ENCODE results near the gene MAB21L4. TPM values are rescaled to one million over a fixed set of nuclear protein-coding genes. Genes with fewer than 3 reads are reported as not detected.
A peak's percentile ranks its signal among the peaks of the same experiment; 100 is the strongest.

Gene MAB21L4
- polyA plus RNA-seq, 1 experiment: not detected

GRCh38 chr2:240925191-240925567 lies 29.2 kb upstream of the MAB21L4 start:
- POLR2A ChIA-PET: no interaction called here
- CTCF ChIA-PET: interaction anchor here (3.3 kb wide), 1 partner anchor 10 kb away, joined by 19 read pairs; no protein-coding TSS in a partner anchor
- no peak overlapping the region for H3K4me3 ChIP-seq (ENCODE audit: low read depth, low read length)
- H3K27ac ChIP-seq (ENCODE audit: low read depth, low read length): no peak overlapping the region
- TF ChIP-seq CTCF (IDR thresholded peaks at IDR 0.05; ENCODE audit: low read depth, low read length): no peak
- H3K27me3 ChIP-seq (ENCODE audit: control insufficient read depth, insufficient read depth, low read length): peaks cover 8% of the 10 kb centered on the region
- DNase-seq (ENCODE audit: low read depth, low spot score): no peak
- H3K9me3 ChIP-seq (ENCODE audit: control insufficient read depth, insufficient read depth, low read length): peaks cover 4% of the 10 kb centered on the region; the same call in 1 of the 2 replicates

GRCh38 chr2:240922982-240923537 lies 27.1 kb upstream of the MAB21L4 start:
- POLR2A ChIA-PET: no interaction called here
- CTCF ChIA-PET: interaction anchor here (0.6 kb wide), 1 partner anchor 81 kb away, joined by 3 read pairs; no protein-coding TSS in a partner anchor
- Histone ChIP-seq H3K9me3 (ENCODE audit: control insufficient read depth, insufficient read depth, low read length) (no peaks in the 10 kb centered on the region; the same call in 1 of the 2 replicates), H3K27ac (ENCODE audit: low read depth, low read length) (no peak overlapping the region), H3K4me3 (ENCODE audit: low read depth, low read length) (no peak overlapping the region), H3K27me3 (ENCODE audit: control insufficient read depth, insufficient read depth, low read length) (no peaks in the 10 kb centered on the region)
- no peak for TF ChIP-seq CTCF (IDR thresholded peaks at IDR 0.05; ENCODE audit: low read depth, low read length)
- no peak for DNase-seq (ENCODE audit: low read depth, low spot score)

GRCh38 chr2:240922245-240922981 lies 26.5 kb upstream of the MAB21L4 start:
- no peak overlapping the region for H3K4me3 ChIP-seq (ENCODE audit: low read depth, low read length)
- CTCF ChIA-PET: interaction anchor here (0.6 kb wide), 1 partner anchor 80 kb away, joined by 3 read pairs; no protein-coding TSS in a partner anchor
- no peaks in the 10 kb centered on the region for H3K27me3 ChIP-seq (ENCODE audit: control insufficient read depth, insufficient read depth, low read length)
- no peak for TF ChIP-seq CTCF (IDR thresholded peaks at IDR 0.05; ENCODE audit: low read depth, low read length)
- POLR2A ChIA-PET: no interaction called here
- peak overlapping the region; percentile 21 for H3K27ac ChIP-seq (ENCODE audit: low read depth, low read length)
- H3K9me3 ChIP-seq (ENCODE audit: control insufficient read depth, insufficient read depth, low read length): no peaks in the 10 kb centered on the region; the same call in 1 of the 2 replicates
- DNase-seq (ENCODE audit: low read depth, low spot score): no peak

- CTCF ChIA-PET: no interaction called here
- no peak overlapping the region for H3K4me3 ChIP-seq (ENCODE audit: low read depth, low read length)
- no peak for TF ChIP-seq CTCF (IDR thresholded peaks at IDR 0.05; ENCODE audit: low read depth, low read length)
- H3K27ac ChIP-seq (ENCODE audit: low read depth, low read length): peak overlapping the region; percentile 99
- no peaks in the 10 kb centered on the region for H3K27me3 ChIP-seq (ENCODE audit: control insufficient read depth, insufficient read depth, low read length)
- no peak for DNase-seq (ENCODE audit: low read depth, low spot score)
- POLR2A ChIA-PET: interaction anchor here (0.7 to 1.1 kb wide), 2 partner anchors 71 to 228 kb away, joined by 3 read pairs; partner anchors contain the start of gene PASK
- H3K9me3 ChIP-seq (ENCODE audit: control insufficient read depth, insufficient read depth, low read length): no peaks in the 10 kb centered on the region; the same call in 1 of the 2 replicates
These were observed 26.0 kb upstream of the MAB21L4 start for GRCh38 chr2:240921995-240922244.

GRCh38 chr2:240921311-240921994 lies 25.5 kb upstream of the MAB21L4 start:
- Histone ChIP-seq H3K9me3 (ENCODE audit: control insufficient read depth, insufficient read depth, low read length) (no peaks in the 10 kb centered on the region; the same call in 1 of the 2 replicates), H3K27ac (ENCODE audit: low read depth, low read length) (peak overlapping the region; percentile 99), H3K4me3 (ENCODE audit: low read depth, low read length) (no peak overlapping the region), H3K27me3 (ENCODE audit: control insufficient read depth, insufficient read depth, low read length) (no peaks in the 10 kb centered on the region)
- ChIA-PET CTCF (no interaction called here), POLR2A (interaction anchor here (0.7 to 1.1 kb wide), 2 partner anchors 71 to 228 kb away, joined by 3 read pairs; partner anchors contain the start of gene PASK)
- TF ChIP-seq CTCF (IDR thresholded peaks at IDR 0.05; ENCODE audit: low read depth, low read length): no peak
- peak; percentile 90 for DNase-seq (ENCODE audit: low read depth, low spot score)

Measured in AG04450 (cell line).